GM21786 (cell line): Measurements from ENCODE around the gene BHLHE40.
"Not testable (repeated sequence)": the region's sequence is repeated elsewhere in the genome, so short reads cannot be mapped to it uniquely, and the experiment has no call there.

Experiments
- ATAC-seq: cut with Tn5 transposase; IDR thresholded peaks from one replicate; pipeline ENCODE4 v1.9.1; 2021; ENCODE audit not compliant: unreplicated experiment

BHLHE40 gene

GRCh38 chr3:4959180-4959579 lies 20.1 kb upstream of the BHLHE40 start:
- no peak for ATAC-seq

DNA sequence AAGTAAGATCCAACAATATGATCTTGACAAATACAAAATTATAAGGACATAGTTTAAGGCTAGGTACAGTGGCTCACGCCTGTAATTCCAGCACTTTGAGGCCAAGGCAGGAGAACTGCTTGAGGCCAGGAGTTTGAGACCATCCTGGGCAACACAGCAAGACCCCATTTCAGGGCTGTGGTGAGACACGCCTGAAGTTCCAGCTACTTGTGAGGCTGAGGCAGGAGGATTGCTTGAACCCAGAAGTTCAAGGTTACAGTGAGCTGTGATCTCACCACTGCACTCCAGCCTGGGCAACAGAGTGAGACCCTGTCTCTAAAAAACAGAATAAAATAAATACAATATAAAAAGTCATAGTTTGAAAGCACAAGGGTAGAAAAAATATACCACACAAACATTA lies 17.4 kb upstream of the BHLHE40 start:
- not testable (repeated sequence) for ATAC-seq

DNA sequence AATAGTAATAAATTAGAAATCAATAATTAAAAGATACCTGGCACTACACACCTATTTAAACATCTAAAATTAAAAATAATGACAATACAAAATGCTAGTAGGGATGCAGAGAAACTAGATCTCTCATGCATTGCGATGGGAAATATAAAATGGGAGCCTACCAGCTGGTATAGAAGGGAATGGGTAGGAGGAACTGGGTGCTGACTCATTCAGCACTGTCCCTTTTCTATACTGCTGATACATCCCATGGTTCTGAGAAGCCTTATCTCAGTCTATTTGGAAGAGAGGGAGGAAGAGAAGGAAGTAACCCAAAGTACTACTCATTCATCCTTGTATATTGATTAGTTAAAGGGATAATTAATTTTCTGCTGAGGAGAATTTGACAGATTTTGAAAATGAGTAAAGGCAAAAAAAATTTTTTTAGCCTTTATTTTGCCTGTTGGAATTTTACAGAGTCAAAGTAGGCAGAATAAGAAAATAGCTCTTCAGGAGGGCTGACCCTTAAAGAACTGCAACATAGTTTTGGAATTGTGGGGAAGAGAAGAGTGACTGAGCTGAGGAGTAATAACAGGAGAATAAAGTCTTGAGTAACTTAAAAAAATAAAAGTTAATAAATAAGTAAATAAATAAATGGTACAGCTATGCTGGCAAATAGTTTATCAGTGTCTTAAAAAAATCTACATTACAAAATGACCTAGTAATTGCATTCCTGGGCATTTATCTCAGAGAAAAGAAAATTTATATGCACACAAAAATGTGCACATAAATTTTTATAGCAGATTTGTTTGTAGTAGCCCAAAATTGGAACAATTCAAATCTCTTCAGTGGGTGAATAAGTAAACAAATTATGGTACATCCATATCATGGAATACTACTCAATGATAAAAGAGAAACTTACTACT lies 15.3 kb upstream of the BHLHE40 start:
- ATAC-seq = no peak

DNA sequence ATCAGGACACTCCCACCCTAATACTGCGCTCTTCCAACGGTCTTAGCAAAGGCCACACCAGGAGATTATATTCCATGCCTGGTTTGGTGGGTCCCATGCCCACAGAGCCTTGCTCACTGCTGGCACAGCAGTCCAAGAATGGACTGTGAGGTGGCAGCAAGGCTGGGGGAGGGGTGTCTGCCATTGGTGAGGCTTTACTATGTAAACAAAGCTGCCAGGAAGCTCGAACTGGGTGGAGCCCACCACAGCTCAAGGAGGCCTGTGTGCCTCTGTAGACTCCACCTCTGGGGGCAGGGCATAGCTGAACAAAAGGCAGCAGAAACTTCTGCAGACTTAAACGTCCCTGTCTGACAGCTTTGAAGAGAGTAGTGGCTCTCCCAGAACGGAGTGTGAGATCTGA lies 13.2 kb upstream of the BHLHE40 start:
- not testable (repeated sequence) for ATAC-seq

DNA sequence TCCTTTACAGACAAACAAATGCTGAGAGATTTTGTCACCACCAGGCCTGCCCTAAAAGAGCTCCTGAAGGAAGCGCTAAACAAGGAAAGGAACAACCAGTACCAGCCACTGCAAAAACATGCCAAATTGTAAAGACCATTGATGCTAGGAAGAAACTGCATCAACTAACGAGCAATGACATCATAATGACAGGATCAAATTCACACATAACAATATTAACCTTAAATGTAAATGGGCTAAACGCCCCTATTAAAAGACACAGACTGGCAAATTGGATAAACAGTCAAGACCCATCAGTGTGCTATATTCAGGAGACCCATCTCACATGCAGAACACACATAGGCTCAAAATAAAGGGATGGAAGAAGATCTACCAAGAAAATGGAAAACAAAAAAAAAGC lies 11.6 kb upstream of the BHLHE40 start:
- ATAC-seq = not testable (repeated sequence)

GRCh38 chr3:4971437-4971836 lies 7.8 kb upstream of the BHLHE40 start:
- ATAC-seq = not testable (repeated sequence)

GRCh38 chr3:4971838-4972237 lies 7.4 kb upstream of the BHLHE40 start:
- ATAC-seq = no peak

DNA sequence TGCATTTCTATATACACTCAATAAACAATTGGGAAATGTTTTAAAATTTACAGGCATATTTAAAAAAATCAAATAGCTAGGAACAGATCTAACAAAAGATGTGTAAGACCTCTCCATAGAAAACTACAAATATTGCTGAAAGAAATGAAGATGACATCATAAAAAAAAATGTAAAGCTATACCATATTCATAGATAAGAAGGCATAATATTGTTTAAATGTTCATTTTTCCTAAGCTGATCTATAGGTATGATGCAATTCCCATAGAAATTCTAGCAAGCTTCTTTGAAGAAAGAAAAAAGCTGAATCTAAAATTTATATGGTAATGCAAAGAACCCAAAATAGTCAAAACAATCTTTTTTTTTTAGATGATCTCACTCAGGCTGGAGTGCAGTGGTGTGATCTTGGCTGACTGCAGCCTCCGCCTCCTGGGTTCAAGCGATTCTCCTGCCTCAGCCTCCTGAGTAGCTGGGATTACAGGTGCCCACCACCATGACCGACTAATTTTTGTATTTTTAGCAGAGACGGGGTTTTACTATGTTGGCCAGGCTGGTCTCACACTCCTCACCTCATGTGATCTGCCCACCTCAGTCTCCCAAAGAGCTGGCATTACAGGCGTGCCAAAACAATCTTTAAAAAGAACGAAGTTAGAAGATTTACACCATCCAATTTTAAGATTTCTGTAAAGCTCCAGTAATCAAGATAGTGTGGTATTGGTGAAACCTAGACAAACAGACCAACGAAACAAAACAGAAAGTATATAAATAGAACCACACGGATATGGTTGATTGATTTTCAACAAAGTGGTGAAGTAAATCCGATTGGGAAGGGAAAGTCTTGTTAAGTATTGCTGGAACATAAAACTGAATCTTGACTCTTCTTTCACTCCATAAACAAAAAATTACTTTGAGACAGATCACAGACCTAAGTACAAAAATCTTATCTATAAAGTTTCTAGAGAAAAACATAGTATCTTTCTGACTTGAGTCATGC lies 6.3 kb upstream of the BHLHE40 start:
- peak; percentile 28 for ATAC-seq

DNA sequence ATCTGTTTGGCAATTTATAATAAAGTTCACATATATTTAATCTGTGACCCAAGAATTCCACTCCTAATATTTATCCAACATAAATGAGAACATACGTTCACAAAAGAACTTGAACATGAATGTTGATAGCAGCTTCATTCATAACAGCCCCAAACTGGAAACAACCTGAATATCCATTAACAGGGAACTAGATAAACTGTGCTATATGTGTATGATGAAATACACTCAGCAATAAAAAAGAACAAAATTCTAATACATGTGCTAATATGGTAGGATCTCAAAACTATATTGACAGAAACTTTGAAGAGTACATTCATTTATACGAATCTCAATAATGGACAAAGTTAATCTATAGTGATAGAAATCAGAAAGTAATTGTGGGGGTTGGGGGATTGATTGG lies 5.1 kb upstream of the BHLHE40 start:
- no peak for ATAC-seq

DNA sequence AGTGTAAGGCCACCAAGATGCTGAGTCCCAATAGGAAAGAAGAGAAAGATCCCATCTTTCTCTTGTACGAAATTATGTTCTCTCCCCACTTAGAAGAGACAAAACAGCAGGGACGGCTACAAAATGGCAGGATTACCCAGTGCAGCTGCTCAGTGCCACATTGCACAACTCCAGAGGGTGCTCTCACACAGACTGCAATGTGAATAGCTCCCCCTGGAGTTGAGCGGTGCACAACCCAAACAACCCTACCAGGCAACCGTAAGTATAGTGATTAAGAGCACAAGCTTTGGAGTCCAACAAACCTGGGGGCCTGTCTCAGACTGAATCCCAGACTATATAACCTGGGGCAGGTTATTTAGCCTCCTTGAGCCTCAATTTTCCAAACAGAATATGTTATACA lies 3.1 kb upstream of the BHLHE40 start:
- ATAC-seq = no peak

- peak; percentile 41 for ATAC-seq
Observed at GRCh38 chr3:4977001-4977852, 2.0 kb upstream of the BHLHE40 start.

DNA sequence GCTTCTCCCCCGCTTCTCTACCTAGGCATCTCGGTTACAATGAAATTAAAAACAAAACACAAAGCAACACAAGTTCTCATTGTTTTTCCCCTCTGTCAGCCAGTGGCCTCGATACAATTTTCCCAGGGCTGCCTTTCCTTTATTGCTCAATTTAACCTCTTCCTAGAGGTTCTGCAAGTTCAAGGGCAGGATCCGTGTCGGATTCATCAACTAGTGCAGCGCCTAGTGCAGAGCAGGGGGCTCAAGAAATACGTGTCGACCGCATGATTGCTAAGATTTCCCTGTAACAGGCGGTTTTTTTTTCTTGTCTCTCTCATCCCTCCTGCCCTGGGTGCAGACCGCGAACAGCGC lies 1.4 kb upstream of the BHLHE40 start:
- ATAC-seq = no peak

DNA sequence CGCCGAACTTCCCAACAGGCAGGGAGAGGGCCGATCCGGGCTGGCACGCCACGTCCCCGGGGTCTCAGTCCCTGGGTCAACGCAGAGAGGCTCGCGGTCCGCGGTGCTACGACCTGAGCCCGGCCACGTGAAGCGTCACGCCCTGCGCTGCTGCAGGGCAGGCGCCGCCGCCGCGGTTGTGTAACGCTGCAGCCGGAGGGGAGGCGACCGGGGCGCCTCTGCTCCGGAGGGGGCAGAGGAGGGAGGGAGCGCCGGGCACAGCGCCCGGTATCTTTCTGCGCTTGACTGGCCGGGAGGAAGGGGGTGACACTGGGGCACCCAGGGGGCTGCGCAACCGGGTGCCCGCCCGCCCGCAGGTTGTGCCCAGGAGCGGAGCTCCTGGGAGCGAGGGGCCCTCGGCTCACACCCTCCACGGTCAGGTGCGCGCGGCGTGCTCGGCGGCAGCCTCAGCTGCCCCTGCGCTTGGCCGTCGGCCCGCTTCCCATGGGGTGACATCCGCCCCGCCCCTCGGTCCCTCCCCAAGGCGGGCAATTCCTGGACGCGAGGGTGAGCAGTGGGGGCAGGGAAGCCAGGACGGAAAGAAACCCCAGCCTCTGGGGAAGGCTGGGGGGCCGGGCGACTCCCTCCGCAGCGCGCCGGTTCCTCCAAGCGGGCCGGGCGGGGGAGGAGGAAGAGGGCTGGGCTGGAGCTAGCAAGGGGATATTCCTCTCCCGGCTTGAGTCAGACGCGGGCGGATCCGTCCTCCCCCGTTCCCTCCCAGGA lies 852 bp upstream of the BHLHE40 start:
- ATAC-seq = peak; percentile 39

DNA sequence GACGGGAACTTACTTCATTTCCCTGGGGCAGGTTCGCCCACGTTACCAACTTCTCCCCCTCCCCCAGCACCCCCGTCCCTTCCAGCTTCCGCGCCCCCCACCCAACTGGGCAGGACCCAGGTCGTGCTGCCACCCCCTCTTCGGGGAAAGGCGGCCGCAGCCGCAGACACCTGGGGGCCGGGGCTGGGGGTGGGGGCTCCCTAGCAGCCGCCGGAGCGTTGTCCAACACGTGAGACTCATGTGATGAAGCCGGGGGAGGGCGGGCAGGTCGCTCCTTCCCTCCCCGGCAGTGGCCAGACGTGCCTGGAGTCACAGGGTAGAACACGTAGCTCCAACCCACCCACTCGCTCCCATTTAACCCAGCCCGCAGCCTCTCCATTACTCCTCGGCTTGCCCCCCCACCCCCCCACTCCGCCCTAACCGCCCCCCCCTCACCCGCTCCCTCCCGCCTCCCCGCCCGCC lies 240 bp upstream of the BHLHE40 start:
- ATAC-seq = peak; percentile 34

DNA sequence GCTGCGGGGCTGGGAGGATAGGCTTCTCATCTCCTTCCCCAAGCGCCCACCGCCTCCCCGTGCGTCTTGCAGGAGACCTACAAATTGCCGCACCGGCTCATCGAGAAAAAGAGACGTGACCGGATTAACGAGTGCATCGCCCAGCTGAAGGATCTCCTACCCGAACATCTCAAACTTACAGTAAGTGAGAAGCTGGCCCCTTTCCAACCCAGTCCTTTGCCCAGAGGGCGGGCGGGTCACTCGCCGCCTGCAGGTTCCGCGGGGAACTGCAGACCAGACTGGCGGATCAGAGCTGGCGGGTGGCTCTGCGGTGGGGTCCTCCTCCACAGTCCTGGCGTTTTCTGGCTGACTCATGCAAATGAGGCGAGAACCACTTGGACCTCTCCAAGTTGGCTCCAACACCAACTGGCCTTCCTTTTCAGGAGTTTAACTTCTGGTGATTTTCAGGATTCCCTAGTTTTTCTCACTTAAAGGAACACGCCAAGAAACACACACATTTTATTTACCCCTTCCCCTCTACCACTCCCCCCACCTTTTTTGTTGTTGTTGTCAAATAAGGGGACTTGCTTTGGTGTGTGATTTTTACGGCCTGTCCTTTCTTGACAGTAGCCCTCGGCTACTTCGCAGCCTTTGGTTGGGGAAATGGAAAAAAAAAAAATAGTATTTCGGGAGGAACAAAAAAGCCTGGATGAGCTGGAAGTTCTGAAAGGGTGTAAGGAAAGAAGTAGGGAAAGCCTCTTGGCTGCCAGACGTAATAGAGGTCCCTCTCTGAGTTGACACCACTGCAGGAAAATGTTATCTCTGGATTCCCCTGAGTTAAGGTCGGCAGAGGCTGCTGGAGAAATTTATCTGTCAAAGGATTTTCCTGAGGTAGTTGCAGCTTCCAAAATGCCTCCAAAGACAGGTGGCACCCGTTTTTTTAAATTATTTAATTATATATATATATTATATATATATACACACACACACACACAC lies 1.3 kb downstream of the BHLHE40 start:
- ATAC-seq = no peak

DNA sequence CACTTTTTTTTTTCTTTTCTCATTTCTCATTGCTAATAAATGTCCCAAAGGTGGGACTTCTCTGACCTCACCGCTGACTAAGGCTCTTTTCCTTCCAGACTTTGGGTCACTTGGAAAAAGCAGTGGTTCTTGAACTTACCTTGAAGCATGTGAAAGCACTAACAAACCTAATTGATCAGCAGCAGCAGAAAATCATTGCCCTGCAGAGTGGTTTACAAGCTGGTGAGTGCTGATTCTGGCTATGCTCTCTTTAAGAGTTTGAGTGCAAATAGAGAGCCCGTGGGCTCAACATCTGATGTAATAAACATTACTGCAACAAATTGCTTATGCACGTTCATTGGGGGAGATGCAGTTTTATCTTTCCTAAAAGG lies 2.0 kb downstream of the BHLHE40 start:
- no peak for ATAC-seq

DNA sequence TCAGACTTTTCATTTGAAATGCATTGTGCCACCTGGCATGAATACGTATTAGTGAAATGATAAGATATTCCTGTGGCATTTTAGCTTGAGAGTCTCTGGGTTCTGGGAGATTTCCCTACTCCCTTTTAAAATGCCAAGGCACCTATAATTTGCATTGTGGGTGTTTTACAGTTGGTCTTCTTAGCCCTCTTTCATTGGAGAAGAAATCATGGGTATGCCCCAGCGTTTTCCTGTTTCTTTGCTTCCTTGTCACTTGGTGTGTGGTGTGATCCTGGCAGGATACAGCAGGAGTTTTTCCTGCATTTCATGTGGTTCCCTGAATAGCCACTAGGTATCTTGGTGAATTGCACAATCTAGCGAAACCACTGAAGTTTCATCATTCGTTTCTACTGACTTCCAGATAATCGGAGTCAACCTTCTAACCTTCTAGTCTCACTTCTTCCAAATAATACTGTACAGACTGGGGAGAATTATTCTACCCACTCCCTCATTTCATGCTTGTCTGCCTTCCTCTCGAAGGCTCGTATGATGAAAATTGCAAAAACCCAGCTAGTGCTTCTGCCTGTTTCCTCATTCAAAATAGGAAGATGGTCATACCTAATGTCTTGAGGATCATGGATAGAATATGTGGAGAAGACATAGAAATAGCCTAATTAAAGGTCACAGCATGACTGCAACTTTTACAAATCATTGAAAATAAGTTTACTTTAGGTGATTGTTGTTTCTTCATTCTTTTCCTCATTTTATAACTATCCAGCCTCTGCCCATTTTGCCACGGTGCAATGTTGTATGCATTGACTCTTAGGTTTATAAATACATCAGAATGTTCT lies 2.6 kb downstream of the BHLHE40 start:
- ATAC-seq = no peak
